ENCODE measurements around the gene PTPRM.

GRCh38 chr18:8373486-8373885 is 806.4 kb downstream of the PTPRM start:
- TF ChIP-seq CTCF (conservative IDR thresholded peaks at IDR 0.05; ENCODE audit: low read depth, low read length) (no peak), EZH2 (IDR thresholded peaks at IDR 0.05; ENCODE audit: low read length, unreplicated experiment) (no peak)
